ENCODE measurements around the gene RSAD1.

Gene RSAD1

DNA sequence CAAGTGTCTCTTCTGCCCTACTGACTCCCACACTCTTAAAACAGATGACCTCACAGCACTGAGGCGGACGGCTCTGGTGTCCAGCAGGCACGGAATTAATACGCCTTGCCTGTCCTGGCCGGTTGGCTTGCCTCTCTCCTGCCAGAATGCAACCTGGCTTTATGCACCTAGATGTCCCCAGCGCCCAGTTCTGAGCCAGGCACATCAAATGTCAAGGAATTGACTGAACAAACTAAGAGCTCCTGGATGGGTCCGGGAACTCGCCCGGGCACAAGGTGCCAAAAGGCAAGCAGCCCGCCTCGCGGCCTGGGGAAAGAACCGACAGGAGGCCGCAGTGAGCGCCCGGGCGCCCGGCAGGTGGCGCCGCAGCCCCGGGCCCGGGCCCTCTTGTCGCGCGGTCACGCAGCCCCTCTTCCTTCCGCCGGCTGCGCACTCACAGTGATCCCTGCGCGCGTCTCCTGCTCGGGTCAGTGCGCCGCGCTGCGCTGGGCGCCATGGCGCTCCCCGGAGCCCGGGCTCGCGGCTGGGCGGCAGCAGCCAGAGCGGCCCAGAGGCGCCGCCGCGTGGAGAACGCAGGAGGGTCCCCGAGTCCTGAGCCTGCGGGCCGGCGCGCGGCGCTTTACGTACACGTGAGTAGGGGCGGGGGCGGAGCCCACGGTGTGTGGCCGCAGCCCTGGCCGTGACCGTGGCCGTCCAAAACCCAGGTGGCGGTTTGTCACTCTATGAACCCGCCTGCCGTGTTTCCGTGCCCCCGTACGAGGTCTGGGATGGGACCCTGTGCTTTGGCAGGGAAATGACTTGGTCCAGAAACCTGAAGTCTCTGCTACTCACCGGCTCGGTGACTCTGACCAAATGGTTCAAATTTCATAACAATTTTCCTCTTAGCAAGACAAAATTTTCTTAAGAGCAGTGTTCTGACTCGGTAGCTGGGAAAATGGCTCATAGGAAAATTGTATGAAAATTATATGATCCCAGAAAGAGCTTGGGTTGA, at the start of gene RSAD1 (continued):
- TF ChIP-seq ZNF658 (tag by site-specific recombination; IDR thresholded peaks at IDR 0.05), result no peak

DNA sequence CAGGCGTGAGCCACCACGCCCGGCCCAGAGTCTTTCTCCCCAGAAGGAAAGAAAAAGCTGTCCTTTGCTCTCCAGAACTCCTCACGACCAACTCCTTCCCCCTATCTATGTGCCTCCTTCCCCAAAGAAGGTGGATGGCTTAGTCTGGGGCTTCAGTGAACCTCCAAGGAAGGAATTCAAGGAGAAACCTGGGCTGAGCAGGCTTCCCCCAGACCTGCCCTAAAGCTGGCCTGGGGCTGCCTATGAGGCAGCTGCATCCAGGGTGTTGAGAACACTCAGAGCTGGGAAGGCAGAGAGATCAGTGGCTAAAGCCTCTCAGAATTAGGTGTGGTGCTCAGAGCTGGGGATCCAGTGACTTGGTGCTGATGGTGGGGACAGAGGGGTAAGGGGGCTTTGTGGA, 48.9 kb upstream of the RSAD1 start:
- Histone ChIP-seq H3K27ac (ENCODE audit: extremely low read depth, low read depth, low read length) (no peak overlapping the region), H3K4me3 (ENCODE audit: low read depth, low read length) (no peak overlapping the region), H3K9me3 (ENCODE audit: control insufficient read depth, insufficient read depth, low read depth, low read length) (no peaks in the 10 kb centered on the region), H3K4me1 (ENCODE audit: control insufficient read depth, insufficient read depth, low read length) (peaks cover 7% of the 10 kb centered on the region; the same call in 1 of the 2 replicates), H3K36me3 (ENCODE audit: control insufficient read depth in 2 of 2, insufficient read depth in 1 of 2, low read length in 2 of 2) (peaks cover 4 to 15% of the 10 kb centered on the region in 2 experiments; a peak in 2 of 3 replicates)
- TF ChIP-seq ZIC2 (tag by site-specific recombination; IDR thresholded peaks at IDR 0.05) (no peak), ZBTB21 (tag by site-specific recombination; IDR thresholded peaks at IDR 0.05) (no peak), ZNF621 (tag by site-specific recombination; IDR thresholded peaks at IDR 0.05) (no peak), ZNF239 (tag by site-specific recombination; IDR thresholded peaks at IDR 0.05) (no peak), ZNF629 (tag by site-specific recombination; IDR thresholded peaks at IDR 0.05) (no peak), SALL2 (tag by site-specific recombination; IDR thresholded peaks at IDR 0.05; ENCODE audit: borderline replicate concordance) (no peak), ZNF324 (tag by site-specific recombination; IDR thresholded peaks at IDR 0.05) (no peak), ZNF701 (tag by site-specific recombination; IDR thresholded peaks at IDR 0.05) (no peak), GFI1B (tag by site-specific recombination; IDR thresholded peaks at IDR 0.05) (no peak), KLF1 (tag by site-specific recombination; IDR thresholded peaks at IDR 0.05) (no peak), GLI4 (tag by site-specific recombination; IDR thresholded peaks at IDR 0.05) (no peak), ZNF202 (tag by site-specific recombination; IDR thresholded peaks at IDR 0.05; ENCODE audit: borderline replicate concordance) (no peak), OVOL3 (tag by site-specific recombination; IDR thresholded peaks at IDR 0.05) (no peak), ZNF558 (tag by site-specific recombination; IDR thresholded peaks at IDR 0.05) (no peak), ZNF391 (tag by site-specific recombination; IDR thresholded peaks at IDR 0.05; ENCODE audit: borderline replicate concordance, low read depth) (no peak), ZSCAN16 (tag by site-specific recombination; IDR thresholded peaks at IDR 0.05) (no peak), ZNF626 (tag by site-specific recombination; IDR thresholded peaks at IDR 0.05) (no peak), ZNF707 (tag by site-specific recombination; IDR thresholded peaks at IDR 0.05) (no peak)
- TF ChIP-seq, protein P1, sequence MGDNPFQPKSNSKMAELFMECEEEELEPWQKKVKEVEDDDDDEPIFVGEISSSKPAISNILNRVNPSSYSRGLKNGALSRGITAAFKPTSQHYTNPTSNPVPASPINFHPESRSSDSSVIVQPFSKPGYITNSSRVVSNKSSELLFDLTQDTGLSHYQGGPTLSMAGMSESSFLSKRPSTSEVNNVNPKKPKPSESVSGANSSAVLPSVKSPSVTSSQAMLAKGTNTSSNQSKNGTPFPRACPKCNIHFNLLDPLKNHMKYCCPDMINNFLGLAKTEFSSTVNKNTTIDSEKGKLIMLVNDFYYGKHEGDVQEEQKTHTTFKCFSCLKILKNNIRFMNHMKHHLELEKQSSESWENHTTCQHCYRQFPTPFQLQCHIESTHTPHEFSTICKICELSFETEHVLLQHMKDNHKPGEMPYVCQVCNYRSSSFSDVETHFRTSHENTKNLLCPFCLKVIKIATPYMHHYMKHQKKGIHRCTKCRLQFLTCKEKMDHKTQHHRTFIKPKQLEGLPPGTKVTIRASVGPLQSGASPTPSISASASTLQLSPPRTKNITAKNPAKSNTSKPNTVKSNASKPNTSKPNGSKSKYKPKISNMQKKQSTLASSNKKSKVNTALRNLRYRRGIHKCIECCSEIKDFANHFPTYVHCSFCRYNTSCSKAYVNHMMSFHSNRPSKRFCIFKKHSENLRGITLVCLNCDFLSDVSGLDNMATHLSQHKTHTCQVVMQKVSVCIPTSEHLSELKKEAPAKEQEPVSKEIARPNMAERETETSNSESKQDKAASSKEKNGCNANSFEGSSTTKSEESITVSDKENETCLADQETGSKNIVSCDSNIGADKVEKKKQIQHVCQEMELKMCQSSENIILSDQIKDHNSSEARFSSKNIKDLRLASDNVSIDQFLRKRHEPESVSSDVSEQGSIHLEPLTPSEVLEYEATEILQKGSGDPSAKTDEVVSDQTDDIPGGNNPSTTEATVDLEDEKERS (tag by site-specific recombination; IDR thresholded peaks at IDR 0.05), result no peak
- TF ChIP-seq, protein P2, sequence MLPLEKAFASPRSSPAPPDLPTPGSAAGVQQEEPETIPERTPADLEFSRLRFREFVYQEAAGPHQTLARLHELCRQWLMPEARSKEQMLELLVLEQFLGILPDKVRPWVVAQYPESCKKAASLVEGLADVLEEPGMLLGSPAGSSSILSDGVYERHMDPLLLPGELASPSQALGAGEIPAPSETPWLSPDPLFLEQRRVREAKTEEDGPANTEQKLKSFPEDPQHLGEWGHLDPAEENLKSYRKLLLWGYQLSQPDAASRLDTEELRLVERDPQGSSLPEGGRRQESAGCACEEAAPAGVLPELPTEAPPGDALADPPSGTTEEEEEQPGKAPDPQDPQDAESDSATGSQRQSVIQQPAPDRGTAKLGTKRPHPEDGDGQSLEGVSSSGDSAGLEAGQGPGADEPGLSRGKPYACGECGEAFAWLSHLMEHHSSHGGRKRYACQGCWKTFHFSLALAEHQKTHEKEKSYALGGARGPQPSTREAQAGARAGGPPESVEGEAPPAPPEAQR (tag by site-specific recombination; IDR thresholded peaks at IDR 0.05), result no peak
- CTCF ChIA-PET, result interaction anchor here (1.1 to 9.9 kb wide), 2 partner anchors 32 to 50 kb away, joined by 3 to 71 read pairs; partner anchors contain the start of gene LRRC59
- POLR2A ChIA-PET, result interaction anchor here (0.6 to 1.3 kb wide), 2 partner anchors 9 to 37 kb away, joined by 5 to 6 read pairs; no protein-coding TSS in a partner anchor
